RWPE2 (cell line): ENCODE measurements around the gene LVRN.

Experiments used
- ATAC-seq: fragments of 200-7000 bp; cut with Tn5 transposase; 3 replicates; pipeline ENCODE4 v1.9.1; 2021; ENCODE audit warnings: low read depth
- DNase-seq: peaks from one replicate; pipeline ENCODE4 v3.0.0-alpha.2; 2020; ENCODE audit warnings: low spot score
- H3K27ac ChIP-seq: fragments of 450-650 bp; 2 replicates; pipeline ENCODE4 v1.5.1; 2017; ENCODE audit warnings: mild to moderate bottlenecking; ENCODE audit not compliant: poor library complexity, severe bottlenecking
- H3K27me3 ChIP-seq: fragments of 250-450 bp; sonication (Bioruptor Pico); 2 replicates; pipeline ENCODE4 v1.5.1; 2021; ENCODE audit warnings: mild to moderate bottlenecking, moderate library complexity; ENCODE audit not compliant: insufficient read depth, poor library complexity, severe bottlenecking
- H3K36me3 ChIP-seq: fragments of 250-450 bp; sonication (Bioruptor Pico); 2 replicates; pipeline ENCODE4 v1.5.1; 2020; ENCODE audit warnings: low read depth, mild to moderate bottlenecking, moderate library complexity
- H3K4me1 ChIP-seq: fragments of 250-450 bp; sonication (Bioruptor Pico); 2 replicates; pipeline ENCODE4 v1.5.1; 2021; ENCODE audit warnings: mild to moderate bottlenecking, moderate library complexity; ENCODE audit not compliant: insufficient read depth, poor library complexity, severe bottlenecking
- H3K4me3 ChIP-seq: fragments of 250-450 bp; sonication (Bioruptor Pico); 2 replicates; pipeline ENCODE4 v1.5.1; 2021; ENCODE audit warnings: mild to moderate bottlenecking, moderate library complexity; ENCODE audit not compliant: severe bottlenecking
- H3K9me3 ChIP-seq: fragments of 250-450 bp; sonication (Bioruptor Pico); 2 replicates; pipeline ENCODE4 v1.5.1; 2021; ENCODE audit warnings: mild to moderate bottlenecking, moderate library complexity; ENCODE audit not compliant: severe bottlenecking
- CTCF ChIP-seq: fragments of 450-650 bp; IDR thresholded peaks from one replicate; pipeline ENCODE4 v1.5.1; 2017; ENCODE audit warnings: mild to moderate bottlenecking, moderate library complexity; ENCODE audit not compliant: poor library complexity, severe bottlenecking

LVRN gene

GRCh38 chr5:115930630-115931337 is 31.5 kb upstream of the LVRN start:
- no peaks in the 10 kb centered on the region for H3K36me3 ChIP-seq
- no peaks in the 10 kb centered on the region for H3K9me3 ChIP-seq
- H3K27ac ChIP-seq = peak overlapping the region; percentile 53
- no peaks in the 10 kb centered on the region for H3K27me3 ChIP-seq
- ATAC-seq = no peak
- H3K4me1 ChIP-seq = no peaks in the 10 kb centered on the region
- no peak overlapping the region for H3K4me3 ChIP-seq
- TF ChIP-seq CTCF = no peak
- no peak for DNase-seq

- ATAC-seq (no peak), DNase-seq (no peak)
- Histone ChIP-seq H3K27me3 (no peaks in the 10 kb centered on the region), H3K9me3 (no peaks in the 10 kb centered on the region), H3K27ac (no peak overlapping the region), H3K4me1 (no peaks in the 10 kb centered on the region), H3K36me3 (no peaks in the 10 kb centered on the region), H3K4me3 (no peak overlapping the region)
- no peak for TF ChIP-seq CTCF
These were observed 29.3 kb upstream of the LVRN start for GRCh38 chr5:115932991-115933390.

- no peaks in the 10 kb centered on the region for H3K36me3 ChIP-seq
- H3K4me1 ChIP-seq = no peaks in the 10 kb centered on the region
- no peaks in the 10 kb centered on the region for H3K27me3 ChIP-seq
- H3K27ac ChIP-seq = no peak overlapping the region
- H3K4me3 ChIP-seq = no peak overlapping the region
- H3K9me3 ChIP-seq = no peaks in the 10 kb centered on the region
- no peak for TF ChIP-seq CTCF
- ATAC-seq = no peak
- no peak for DNase-seq
These were observed 27.8 kb upstream of the LVRN start for GRCh38 chr5:115934388-115934974.

- no peak overlapping the region for H3K27ac ChIP-seq
- TF ChIP-seq CTCF = no peak
- no peak overlapping the region for H3K4me3 ChIP-seq
- H3K9me3 ChIP-seq = no peaks in the 10 kb centered on the region
- ATAC-seq = no peak
- H3K36me3 ChIP-seq = no peaks in the 10 kb centered on the region
- H3K27me3 ChIP-seq = no peaks in the 10 kb centered on the region
- H3K4me1 ChIP-seq = peaks cover under 1% of the 10 kb centered on the region
- DNase-seq = no peak
These were observed 26.2 kb upstream of the LVRN start for GRCh38 chr5:115936031-115936430.

GRCh38 chr5:115939059-115939458 is 23.2 kb upstream of the LVRN start:
- no peaks in the 10 kb centered on the region for H3K27me3 ChIP-seq
- H3K36me3 ChIP-seq = no peaks in the 10 kb centered on the region
- no peak overlapping the region for H3K27ac ChIP-seq
- ATAC-seq (peak; percentile 9; the same call in 1 of the 3 replicates), DNase-seq (no peak)
- no peak for TF ChIP-seq CTCF
- no peaks in the 10 kb centered on the region for H3K9me3 ChIP-seq
- peaks cover 4% of the 10 kb centered on the region for H3K4me1 ChIP-seq
- H3K4me3 ChIP-seq = no peak overlapping the region
